NB4 (cell line): Measurements from ENCODE around the gene MGRN1.

Source experiments
- CTCF ChIP-seq: IDR thresholded peaks from one replicate; pipeline ENCODE4 v1.5.1; 2012; ENCODE audit warnings: low read depth, low read length
- MYC ChIP-seq: IDR thresholded peaks from 2 replicates; pipeline ENCODE4 v1.6.1; 2011; ENCODE audit warnings: low read depth, low read length
- POLR2A ChIP-seq: IDR thresholded peaks from 2 replicates; pipeline ENCODE4 v1.6.1; 2011; ENCODE audit warnings: mild to moderate bottlenecking; ENCODE audit not compliant: insufficient read length; ENCODE audit errors: extremely low read depth
- TF ChIP-seq, protein P1 (sequence below): IDR thresholded peaks from 2 replicates; pipeline ENCODE4 v1.6.1; 2011; ENCODE audit warnings: low read depth, low read length

DNA sequence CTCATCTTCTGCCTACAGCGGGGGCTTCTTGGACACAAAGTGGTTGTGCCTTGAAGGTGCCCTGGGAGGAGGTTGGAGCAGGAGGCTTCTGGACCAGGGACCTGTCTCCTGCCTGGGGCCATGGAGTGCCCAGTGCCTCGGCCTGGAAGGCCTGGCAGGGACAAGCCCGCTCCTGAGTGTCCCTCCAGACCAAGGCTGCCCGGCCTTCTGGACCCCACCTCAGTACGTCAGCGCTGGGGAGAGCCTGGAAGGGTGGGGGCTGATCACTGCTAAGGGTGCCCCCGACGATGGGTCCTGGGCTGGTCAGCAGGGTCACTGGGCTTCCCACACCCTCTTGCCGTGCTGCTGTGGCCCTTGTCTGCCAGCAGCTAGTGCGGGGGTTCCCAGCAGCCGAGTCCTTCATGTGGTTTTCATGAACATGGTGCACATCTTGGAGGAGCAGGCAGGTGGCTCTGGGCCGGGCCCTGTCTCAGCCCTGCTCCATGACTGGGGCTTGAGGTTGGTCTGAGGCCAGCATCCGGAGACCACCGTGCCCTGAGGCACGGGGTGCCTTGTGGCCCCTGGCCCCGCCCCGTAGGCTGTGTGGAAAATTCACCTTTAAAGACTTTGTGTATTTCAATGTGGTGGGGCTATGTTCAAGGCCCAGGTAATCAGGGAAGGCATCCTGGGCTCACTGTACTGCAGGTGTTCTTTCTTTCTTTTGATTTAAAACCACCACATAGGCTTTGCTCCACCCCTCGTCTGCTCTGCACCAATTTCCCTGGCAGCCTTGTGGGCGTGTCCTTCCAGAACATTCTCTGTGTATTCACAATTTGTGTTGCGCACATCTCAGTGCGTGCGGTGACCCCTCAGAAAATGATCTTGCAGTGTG, 22.4 kb downstream of the MGRN1 start:
- TF ChIP-seq CTCF (no peak), POLR2A (no peak), MYC (no peak)
- TF ChIP-seq, protein P1, sequence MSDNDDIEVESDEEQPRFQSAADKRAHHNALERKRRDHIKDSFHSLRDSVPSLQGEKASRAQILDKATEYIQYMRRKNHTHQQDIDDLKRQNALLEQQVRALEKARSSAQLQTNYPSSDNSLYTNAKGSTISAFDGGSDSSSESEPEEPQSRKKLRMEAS, result no peak
